ENCODE data around the gene KRTAP10-4. TPM values are rescaled to one million over a fixed set of nuclear protein-coding genes. Genes with fewer than 3 reads are reported as not detected.
A peak's percentile ranks its signal among the peaks of the same experiment; 100 is the strongest.

KRTAP10-4 gene
- total and polyA plus RNA-seq, 10 donors = not detected

DNA sequence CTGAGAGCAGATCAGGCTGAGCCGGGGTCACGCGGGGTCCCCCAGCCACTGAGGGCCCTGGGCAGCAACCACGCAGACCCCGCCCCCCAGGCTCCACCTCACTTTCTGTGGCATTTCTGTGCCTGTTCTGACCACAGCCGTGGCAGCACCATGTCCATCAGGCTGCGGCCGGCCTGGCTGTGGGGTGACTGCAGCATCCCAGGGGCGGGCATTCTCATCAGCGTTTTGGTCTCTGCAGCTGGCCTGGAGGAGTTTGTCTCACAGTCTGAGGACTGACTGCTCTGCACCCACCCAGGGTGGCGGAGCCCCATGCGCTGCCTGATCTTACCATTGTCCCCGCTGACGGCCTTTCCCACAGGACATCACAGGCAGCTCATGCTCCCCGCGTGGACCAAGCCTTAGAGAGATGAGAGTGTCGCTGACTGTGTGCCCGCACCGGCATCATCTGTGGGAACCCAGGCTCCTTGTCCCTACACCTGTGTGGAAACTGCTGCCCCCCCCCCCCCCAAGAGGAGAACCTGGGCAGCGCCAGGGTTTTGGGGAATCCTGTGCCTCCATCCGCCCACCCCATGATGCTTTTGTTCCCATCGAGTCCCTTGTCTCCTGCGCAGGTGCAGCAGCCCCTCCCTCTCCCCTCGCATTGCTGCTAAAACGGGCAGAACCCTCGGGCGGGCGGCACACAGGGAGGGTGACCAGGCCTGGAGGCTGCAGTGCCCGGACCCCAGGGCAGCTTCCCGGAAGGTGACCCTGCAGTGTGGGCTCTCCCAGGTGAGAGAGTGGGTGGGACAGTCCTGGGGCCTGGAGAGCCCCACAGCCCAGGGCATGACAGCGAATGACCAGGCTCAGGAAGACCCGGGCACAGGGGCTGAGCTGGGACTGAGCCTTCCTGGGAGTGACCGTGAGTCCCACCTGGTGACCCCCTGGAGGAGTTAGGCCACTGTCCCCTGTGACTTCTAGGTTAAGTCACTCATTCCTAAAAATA lies 35.3 kb upstream of the KRTAP10-4 start:
- Histone ChIP-seq H3K27me3 (replicated peaks in 1 of 7) (peaks cover 0 to 26% (median 0%) of the 10 kb centered on the region in 7 donors), H3K27ac (no peak overlapping the region), H3K36me3 (no peaks in the 10 kb centered on the region), H3K9me3 (peaks cover 0 to 21% (median 14%) of the 10 kb centered on the region in 8 donors), H3K4me1 (no peaks in the 10 kb centered on the region), H3K4me3 (no peak overlapping the region)
- TF ChIP-seq POLR2A (IDR thresholded peaks at IDR 0.05) (no peak), POLR2AphosphoS5 (IDR thresholded peaks at IDR 0.05) (no peak)
- TF ChIP-seq, protein P1, sequence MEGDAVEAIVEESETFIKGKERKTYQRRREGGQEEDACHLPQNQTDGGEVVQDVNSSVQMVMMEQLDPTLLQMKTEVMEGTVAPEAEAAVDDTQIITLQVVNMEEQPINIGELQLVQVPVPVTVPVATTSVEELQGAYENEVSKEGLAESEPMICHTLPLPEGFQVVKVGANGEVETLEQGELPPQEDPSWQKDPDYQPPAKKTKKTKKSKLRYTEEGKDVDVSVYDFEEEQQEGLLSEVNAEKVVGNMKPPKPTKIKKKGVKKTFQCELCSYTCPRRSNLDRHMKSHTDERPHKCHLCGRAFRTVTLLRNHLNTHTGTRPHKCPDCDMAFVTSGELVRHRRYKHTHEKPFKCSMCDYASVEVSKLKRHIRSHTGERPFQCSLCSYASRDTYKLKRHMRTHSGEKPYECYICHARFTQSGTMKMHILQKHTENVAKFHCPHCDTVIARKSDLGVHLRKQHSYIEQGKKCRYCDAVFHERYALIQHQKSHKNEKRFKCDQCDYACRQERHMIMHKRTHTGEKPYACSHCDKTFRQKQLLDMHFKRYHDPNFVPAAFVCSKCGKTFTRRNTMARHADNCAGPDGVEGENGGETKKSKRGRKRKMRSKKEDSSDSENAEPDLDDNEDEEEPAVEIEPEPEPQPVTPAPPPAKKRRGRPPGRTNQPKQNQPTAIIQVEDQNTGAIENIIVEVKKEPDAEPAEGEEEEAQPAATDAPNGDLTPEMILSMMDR (IDR thresholded peaks at IDR 0.05 in 8 of 11, conservative IDR thresholded peaks at IDR 0.05 in 3 of 11) = no peak
- intact Hi-C loops (cut with DNase I; ENCODE audit: low total_unique reads) = no loop called here
- DNase-seq = peak; percentile 64
- WGBS, 5 donors = 89 to 93% (median 92%) methylated on average over 20 to 33 of the region's 33 CpGs

DNA sequence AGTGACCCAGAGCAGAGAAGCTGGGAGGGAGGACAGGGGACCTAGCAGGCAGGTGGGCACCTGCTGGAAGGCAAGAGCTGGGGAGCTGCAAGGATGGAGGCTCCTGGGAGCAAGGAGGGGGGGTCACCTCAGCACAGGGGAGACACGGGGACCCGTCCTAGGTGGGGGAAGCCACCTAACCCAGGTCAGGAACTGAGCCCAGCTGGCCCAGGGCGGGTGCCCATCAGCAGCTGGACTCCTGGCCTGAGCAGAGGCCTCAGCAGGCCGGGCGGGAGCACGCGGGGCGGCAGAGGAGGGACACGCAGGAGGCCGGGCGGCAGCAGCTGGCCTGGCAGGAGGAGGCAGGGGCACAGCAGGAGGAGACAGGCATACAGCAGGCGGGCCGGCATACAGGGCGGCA lies 34.5 kb upstream of the KRTAP10-4 start:
- H3K36me3 ChIP-seq = no peaks in the 10 kb centered on the region
- peaks cover 0 to 25% (median 0%) of the 10 kb centered on the region in 7 donors for H3K27me3 ChIP-seq (replicated peaks in 1 of 7)
- 64 to 81% (median 78%) methylated on average over 11 to 14 of the region's 14 CpGs for WGBS, 5 donors
- intact Hi-C loops (cut with DNase I; ENCODE audit: low total_unique reads) = no loop called here
- H3K4me1 ChIP-seq = no peaks in the 10 kb centered on the region
- TF ChIP-seq, protein P1 (IDR thresholded peaks at IDR 0.05 in 8 of 11, conservative IDR thresholded peaks at IDR 0.05 in 3 of 11) = no peak
- TF ChIP-seq POLR2A (IDR thresholded peaks at IDR 0.05) = no peak
- no peak for TF ChIP-seq POLR2AphosphoS5 (IDR thresholded peaks at IDR 0.05)
- no peak overlapping the region for H3K4me3 ChIP-seq
- peaks cover 0 to 28% (median 20%) of the 10 kb centered on the region in 8 donors for H3K9me3 ChIP-seq
- H3K27ac ChIP-seq = no peak overlapping the region
- DNase-seq = peak; percentile 62

DNA sequence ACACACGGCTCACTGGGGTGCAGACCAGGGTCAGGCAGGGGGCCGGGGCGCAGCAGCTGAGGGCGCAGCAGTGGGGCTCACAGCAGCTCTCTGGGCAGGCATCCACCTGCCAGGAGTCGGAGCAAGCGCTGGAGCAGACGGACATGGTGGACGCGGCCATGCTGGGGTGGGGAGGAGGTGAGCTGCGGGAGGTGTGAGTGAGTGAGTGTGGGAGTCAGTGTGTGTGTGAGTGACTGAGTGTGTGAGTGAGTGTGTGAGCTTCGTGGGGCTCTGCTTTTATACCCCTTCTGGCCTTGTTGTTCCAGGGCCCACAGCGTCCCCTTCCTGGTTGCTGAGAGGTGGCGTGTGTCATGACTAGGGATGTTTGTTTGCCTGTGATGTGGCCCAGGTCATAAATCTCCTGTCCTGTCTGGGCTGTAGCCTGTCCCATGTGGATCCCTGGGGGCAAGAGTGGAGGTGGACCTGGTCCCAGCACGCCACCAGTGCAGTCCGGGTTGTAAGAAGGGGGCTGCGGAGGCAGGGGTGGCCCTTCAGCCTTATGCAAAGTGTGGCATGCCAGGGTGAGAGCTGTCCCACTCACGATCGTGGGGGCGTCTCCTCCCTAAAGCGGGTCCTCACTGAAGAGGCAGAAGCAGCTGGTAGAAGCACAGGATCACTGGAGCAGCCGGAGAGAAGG lies 33.4 kb upstream of the KRTAP10-4 start, which contains the start of gene KRTAP10-1:
KRTAP10-1 (minus strand) TSS at position 205 of the 676 bp plus-strand sequence; CDS start at position 160, 45 bp downstream.
- peak within 1 kb of the TSS in 1 of 8 donors; percentile 31 for H3K27ac ChIP-seq
- no peaks in the 10 kb centered on the region for H3K4me1 ChIP-seq
- no peak within 1 kb of the TSS for H3K4me3 ChIP-seq
- H3K27me3 ChIP-seq (replicated peaks in 1 of 7) = peaks cover 0 to 25% (median 0%) of the 10 kb centered on the region in 7 donors
- peak; percentile 73 for DNase-seq
- H3K9me3 ChIP-seq = peaks cover 0 to 39% (median 23%) of the 10 kb centered on the region in 8 donors
- 76 to 88% (median 79%) methylated on average over 20 to 21 of the region's 21 CpGs for WGBS, 5 donors
- intact Hi-C loops (cut with DNase I; ENCODE audit: low total_unique reads) = no loop called here
- no peaks in the 10 kb centered on the region for H3K36me3 ChIP-seq
- TF ChIP-seq, protein P1 (IDR thresholded peaks at IDR 0.05 in 8 of 11, conservative IDR thresholded peaks at IDR 0.05 in 3 of 11) = no peak
- TF ChIP-seq POLR2A (IDR thresholded peaks at IDR 0.05) = no peak
- TF ChIP-seq POLR2AphosphoS5 (IDR thresholded peaks at IDR 0.05) = no peak

All from spleen (tissue), 11 donors.